Left kidney (tissue), 8 donors: ENCODE results near the gene RRM1. TPM values are rescaled to one million over a fixed set of nuclear protein-coding genes. Genes with fewer than 3 reads are reported as not detected.
A peak's percentile ranks its signal among the peaks of the same experiment; 100 is the strongest.
"Not testable (repeated sequence)": the region's sequence is repeated elsewhere in the genome, so short reads cannot be mapped to it uniquely, and the experiment has no call there.

Experiments
- DNase-seq: peaks from one replicate; pipeline ENCODE4 v3.0.0-alpha.2; 2013
- long read RNA-seq, 8 donors: transcript quantifications; one replicate each; lab custom pipeline, GENCODE V29; 2026
- polyA plus RNA-seq: library from polyadenylated mRNA; unstranded; fragments of 120-200 nt; gene quantifications from one replicate; pipeline ENCODE4 v1.2.1, GENCODE V29; 2013; ENCODE audit not compliant: insufficient read length

RRM1 gene
- 100 TPM for polyA plus RNA-seq
- long read RNA-seq, donor 1, transcript RRM1-201 (19 exons, 3,076 nt): major isoform, 13 of 31 reads
- long read RNA-seq, donor 1, partial matches to known transcripts: 17 of 31 reads
- long read RNA-seq, donor 1, other reads (novel, unspliced or antisense): 0 of 31 reads
- long read RNA-seq, donor 2, transcript RRM1-201 (19 exons, 3,076 nt): major isoform, 18 of 54 reads
- long read RNA-seq, donor 2, partial matches to known transcripts: 35 of 54 reads
- long read RNA-seq, donor 2, other reads (novel, unspliced or antisense): 0 of 54 reads
- long read RNA-seq, donor 3, transcript RRM1-201 (19 exons, 3,076 nt): major isoform, 12 of 50 reads
- long read RNA-seq, donor 3, partial matches to known transcripts: 38 of 50 reads
- long read RNA-seq, donor 3, other reads (novel, unspliced or antisense): 0 of 50 reads
- long read RNA-seq, donor 4, partial matches to known transcripts: 0 of 1 reads
- long read RNA-seq, donor 4, other reads (novel, unspliced or antisense): 0 of 1 reads
- long read RNA-seq, donor 5, transcript RRM1-201 (19 exons, 3,076 nt): major isoform, 15 of 40 reads
- long read RNA-seq, donor 5, partial matches to known transcripts: 25 of 40 reads
- long read RNA-seq, donor 5, other reads (novel, unspliced or antisense): 0 of 40 reads
- long read RNA-seq, donor 6, transcript RRM1-201 (19 exons, 3,076 nt): major isoform, 18 of 52 reads
- long read RNA-seq, donor 6, partial matches to known transcripts: 33 of 52 reads
- long read RNA-seq, donor 6, other reads (novel, unspliced or antisense): 0 of 52 reads
- long read RNA-seq, donor 7, transcript RRM1-201 (19 exons, 3,076 nt): major isoform, 21 of 62 reads
- long read RNA-seq, donor 7, partial matches to known transcripts: 40 of 62 reads
- long read RNA-seq, donor 7, other reads (novel, unspliced or antisense): 0 of 62 reads
- long read RNA-seq, donor 8, transcript RRM1-201 (19 exons, 3,076 nt): major isoform, 6 of 6 reads
- long read RNA-seq, donor 8, partial matches to known transcripts: 0 of 6 reads
- long read RNA-seq, donor 8, other reads (novel, unspliced or antisense): 0 of 6 reads

- DNase-seq: peak; percentile 97
Observed at GRCh38 chr11:4094348-4095291, at the start of gene RRM1. Gene RRM1, plus strand, starts transcription at chr11:4094799. Its CDS starts 214 bp downstream, at chr11:4095013.

- DNase-seq: no peak
Observed at GRCh38 chr11:4044976-4045646, 49.5 kb upstream of the RRM1 start.

- no peak for DNase-seq
Observed at GRCh38 chr11:4048340-4048739, 46.3 kb upstream of the RRM1 start.

- DNase-seq: no peak
Observed at GRCh38 chr11:4049006-4049405, 45.6 kb upstream of the RRM1 start.

GRCh38 chr11:4050138-4050537 is 44.5 kb upstream of the RRM1 start:
- no peak for DNase-seq

- not testable (repeated sequence) for DNase-seq
Observed at GRCh38 chr11:4053200-4053599, 41.4 kb upstream of the RRM1 start.

- DNase-seq: no peak
Observed at GRCh38 chr11:4054643-4055042, 40.0 kb upstream of the RRM1 start.

- DNase-seq: no peak
Observed at GRCh38 chr11:4059424-4059823, 35.2 kb upstream of the RRM1 start.

- no peak for DNase-seq
Observed at GRCh38 chr11:4060182-4060923, 34.2 kb upstream of the RRM1 start.

GRCh38 chr11:4061700-4062099 is 32.9 kb upstream of the RRM1 start:
- no peak for DNase-seq

GRCh38 chr11:4063348-4063747 is 31.3 kb upstream of the RRM1 start:
- no peak for DNase-seq

GRCh38 chr11:4064278-4064955 is 30.2 kb upstream of the RRM1 start:
- no peak for DNase-seq

GRCh38 chr11:4065086-4065485 is 29.5 kb upstream of the RRM1 start:
- DNase-seq: no peak

- no peak for DNase-seq
Observed at GRCh38 chr11:4065601-4066377, 28.8 kb upstream of the RRM1 start.

GRCh38 chr11:4066910-4067309 is 27.7 kb upstream of the RRM1 start:
- DNase-seq: no peak

- DNase-seq: no peak
Observed at GRCh38 chr11:4068962-4069361, 25.6 kb upstream of the RRM1 start.

GRCh38 chr11:4071325-4071724 is 23.3 kb upstream of the RRM1 start:
- DNase-seq: no peak

- DNase-seq: peak; percentile 17
Observed at GRCh38 chr11:4071914-4072313, 22.7 kb upstream of the RRM1 start.
